Epithelial cell of esophagus (primary cell): ENCODE measurements around the gene ADD3.
A peak's percentile ranks its signal among the peaks of the same experiment; 100 is the strongest.

Experiments used
- DNase-seq: peaks from one replicate; pipeline ENCODE4 v3.0.0; 2010; ENCODE audit warnings: low read depth
- H3K4me3 ChIP-seq: 2 replicates; pipeline ENCODE4 v1.5.1; 2011; ENCODE audit warnings: mild to moderate bottlenecking, low read length, control low read depth
- CTCF ChIP-seq: IDR thresholded peaks from 2 replicates; pipeline ENCODE4 v1.5.1; 2011; ENCODE audit warnings: low read depth, mild to moderate bottlenecking, low read length, control low read depth, inconsistent platforms; ENCODE audit not compliant: insufficient read depth; ENCODE audit errors: missing control alignments

Gene ADD3

GRCh38 chr10:110011681-110012080 lies 3.9 kb downstream of the ADD3 start:
- H3K4me3 ChIP-seq: no peak overlapping the region
- peak; percentile 55 for DNase-seq
- no peak for TF ChIP-seq CTCF

- peak; percentile 71 for DNase-seq
- no peak for TF ChIP-seq CTCF
- H3K4me3 ChIP-seq: no peak overlapping the region
Observed at GRCh38 chr10:110013630-110014293, 6.0 kb downstream of the ADD3 start.

- no peak overlapping the region for H3K4me3 ChIP-seq
- TF ChIP-seq CTCF: peak; percentile 51
- DNase-seq: peak; percentile 47
Observed at GRCh38 chr10:110016039-110016438, 8.3 kb downstream of the ADD3 start.

GRCh38 chr10:110017052-110017451 lies 9.3 kb downstream of the ADD3 start:
- no peak for TF ChIP-seq CTCF
- DNase-seq: no peak

DNA sequence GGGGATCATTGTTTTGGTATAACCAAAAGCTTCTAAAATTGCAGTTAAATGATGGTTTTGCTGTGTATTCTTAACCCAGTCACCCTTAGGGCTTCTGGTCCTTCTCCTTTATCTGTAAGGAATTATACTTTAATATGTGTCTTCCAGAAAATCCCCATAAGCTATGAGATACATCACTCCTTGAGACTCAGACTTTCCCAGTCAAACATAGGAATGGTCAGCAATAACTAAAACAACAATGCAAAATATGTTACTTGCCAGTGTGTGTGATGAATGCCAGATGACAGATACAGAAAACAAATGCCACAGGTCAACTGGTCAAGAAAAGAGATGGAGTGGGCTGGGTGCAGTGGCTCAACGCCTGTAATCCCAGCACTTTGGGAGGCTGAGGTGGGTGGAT lies 10.1 kb downstream of the ADD3 start:
- no peak for DNase-seq
- H3K4me3 ChIP-seq: no peak overlapping the region
- no peak for TF ChIP-seq CTCF

More at GRCh38 chr10:110017052-110017451, 9.3 kb downstream of the ADD3 start:
- H3K4me3 ChIP-seq: no peak overlapping the region

DNA sequence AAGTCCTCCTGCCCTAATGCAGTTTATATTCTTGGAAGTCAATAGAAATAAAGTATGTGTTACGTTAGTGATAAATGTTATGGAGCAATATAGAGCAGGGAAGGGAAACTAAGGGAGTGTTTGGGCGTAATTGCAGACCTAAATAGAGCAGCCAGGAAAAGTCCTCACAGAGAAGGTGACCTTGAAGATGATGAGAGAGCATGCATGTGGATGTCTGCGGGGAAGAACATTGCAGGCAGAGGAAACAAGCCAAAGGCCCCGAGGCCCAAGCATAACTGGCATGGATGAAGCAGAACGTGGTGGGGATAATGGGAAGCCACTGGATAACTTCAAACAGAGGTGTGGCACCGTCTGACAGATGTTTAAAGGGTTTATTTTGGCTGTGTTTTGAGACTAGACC lies 12.5 kb downstream of the ADD3 start:
- no peak for DNase-seq
- TF ChIP-seq CTCF: no peak
- H3K4me3 ChIP-seq: no peak overlapping the region
